ENCODE measurements around the gene PTPRD. TPM values are rescaled to one million over a fixed set of nuclear protein-coding genes. Genes with fewer than 3 reads are reported as not detected.

Gene PTPRD
- total RNA-seq, 2 donors from 2014 or later, result 97.4 to 101 TPM

DNA sequence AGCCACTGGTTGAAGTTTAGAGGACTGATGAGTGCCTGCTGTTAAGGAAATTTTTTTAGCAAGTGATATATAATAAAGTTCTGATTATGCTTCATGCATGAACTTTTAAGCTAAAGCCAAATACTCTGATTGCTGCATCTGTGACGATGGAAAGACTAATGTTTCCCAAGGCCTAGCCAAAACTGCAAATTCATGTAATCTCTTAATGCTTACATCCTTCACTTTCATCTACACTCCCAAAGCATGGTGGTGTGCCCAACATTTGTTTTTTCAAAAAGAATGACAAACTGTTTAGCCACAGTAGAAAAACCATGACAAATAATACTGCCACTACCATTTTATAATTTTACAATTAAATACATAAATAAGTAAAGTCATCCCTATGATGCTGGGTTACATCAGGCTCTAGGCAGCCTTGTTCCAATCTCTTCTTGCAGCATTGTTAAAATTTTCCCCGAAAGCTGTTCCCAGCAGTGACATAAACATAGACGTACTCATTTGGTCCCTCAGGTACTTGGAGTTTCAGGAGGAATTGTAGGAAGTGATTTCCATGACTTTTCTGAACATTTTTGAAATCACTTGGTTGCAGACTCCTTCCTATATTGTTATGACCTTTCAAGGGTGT is 2187.9 kb downstream of the PTPRD start:
- no peak overlapping the region for H3K27ac Mint-ChIP-seq
- H3K27me3 ChIP-seq (ENCODE audit: control insufficient read depth, insufficient read depth, low read length, poor library complexity, severe bottlenecking), result no peaks in the 10 kb centered on the region
- no peak overlapping the region for H3K4me3 ChIP-seq (ENCODE audit: low read length)

DNA sequence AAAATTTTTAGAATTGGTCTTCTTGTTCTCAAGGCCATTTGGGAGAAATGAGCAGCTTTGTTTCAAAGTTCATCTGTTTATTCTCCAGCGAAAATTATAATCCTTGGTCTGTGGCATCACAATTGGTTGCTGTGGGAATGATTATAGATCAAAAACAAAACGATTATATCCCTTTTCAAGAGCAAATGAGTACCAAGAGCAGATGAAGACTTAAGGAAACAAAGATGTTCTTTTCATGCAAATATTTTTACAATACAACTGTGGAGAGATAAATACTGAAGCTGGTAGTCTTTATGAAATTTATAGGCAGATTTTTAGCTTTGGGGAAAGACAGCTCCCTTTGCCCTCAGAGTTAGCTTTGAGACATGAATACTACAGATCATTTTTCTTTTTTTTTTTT is 2192.4 kb downstream of the PTPRD start:
- no peaks in the 10 kb centered on the region for H3K36me3 ChIP-seq (ENCODE audit: control insufficient read depth, insufficient read depth, low read length)
- no peak for DNase-seq
- Mint-ChIP-seq H3K9me3 (no peaks in the 10 kb centered on the region), H3K4me1 (no peaks in the 10 kb centered on the region), H3K4me3 (no peak overlapping the region), H3K36me3 (ENCODE audit: low read depth) (no peaks in the 10 kb centered on the region), H3K27ac (no peak overlapping the region), H3K27me3 (ENCODE audit: insufficient read depth) (no peaks in the 10 kb centered on the region)
- no peaks in the 10 kb centered on the region for H3K9me3 ChIP-seq (ENCODE audit: control insufficient read depth, low read length)
- no peak overlapping the region for H3K4me3 ChIP-seq (ENCODE audit: low read length)
- WGBS, 2 experiments (ENCODE audit: insufficient coverage in 1 of 2, insufficient read length in 1 of 2), result 81% methylated on average over 2 of the region's 2 CpGs; no CpG with 5 or more reads in 1 of the 2 experiments
- TF ChIP-seq, protein P1, sequence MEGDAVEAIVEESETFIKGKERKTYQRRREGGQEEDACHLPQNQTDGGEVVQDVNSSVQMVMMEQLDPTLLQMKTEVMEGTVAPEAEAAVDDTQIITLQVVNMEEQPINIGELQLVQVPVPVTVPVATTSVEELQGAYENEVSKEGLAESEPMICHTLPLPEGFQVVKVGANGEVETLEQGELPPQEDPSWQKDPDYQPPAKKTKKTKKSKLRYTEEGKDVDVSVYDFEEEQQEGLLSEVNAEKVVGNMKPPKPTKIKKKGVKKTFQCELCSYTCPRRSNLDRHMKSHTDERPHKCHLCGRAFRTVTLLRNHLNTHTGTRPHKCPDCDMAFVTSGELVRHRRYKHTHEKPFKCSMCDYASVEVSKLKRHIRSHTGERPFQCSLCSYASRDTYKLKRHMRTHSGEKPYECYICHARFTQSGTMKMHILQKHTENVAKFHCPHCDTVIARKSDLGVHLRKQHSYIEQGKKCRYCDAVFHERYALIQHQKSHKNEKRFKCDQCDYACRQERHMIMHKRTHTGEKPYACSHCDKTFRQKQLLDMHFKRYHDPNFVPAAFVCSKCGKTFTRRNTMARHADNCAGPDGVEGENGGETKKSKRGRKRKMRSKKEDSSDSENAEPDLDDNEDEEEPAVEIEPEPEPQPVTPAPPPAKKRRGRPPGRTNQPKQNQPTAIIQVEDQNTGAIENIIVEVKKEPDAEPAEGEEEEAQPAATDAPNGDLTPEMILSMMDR (conservative IDR thresholded peaks at IDR 0.05), result no peak
- peaks cover 26% of the 10 kb centered on the region for H3K27me3 ChIP-seq (ENCODE audit: control insufficient read depth, insufficient read depth, low read length, poor library complexity, severe bottlenecking)
- no peak overlapping the region for H3K9ac ChIP-seq (ENCODE audit: extremely low read depth, low read length, poor library complexity, severe bottlenecking)
- H3K4me1 ChIP-seq (ENCODE audit: control insufficient read depth, insufficient read depth, low read length), result no peaks in the 10 kb centered on the region
- H3K27ac ChIP-seq (ENCODE audit: low read depth, low read length), result no peak overlapping the region

More for the DNA sequence above, 2187.9 kb downstream of the PTPRD start:
- no peak overlapping the region for H3K4me3 Mint-ChIP-seq
- Histone ChIP-seq H3K9me3 (ENCODE audit: control insufficient read depth, low read length) (no peaks in the 10 kb centered on the region), H3K36me3 (ENCODE audit: control insufficient read depth, insufficient read depth, low read length) (no peaks in the 10 kb centered on the region), H3K9ac (ENCODE audit: extremely low read depth, low read length, poor library complexity, severe bottlenecking) (no peak overlapping the region), H3K27ac (ENCODE audit: low read depth, low read length) (no peak overlapping the region), H3K4me1 (ENCODE audit: control insufficient read depth, insufficient read depth, low read length) (no peaks in the 10 kb centered on the region)
- H3K4me1 Mint-ChIP-seq, result no peaks in the 10 kb centered on the region
- 97 to 100% methylated on average over 2 to 3 of the region's 3 CpGs for WGBS, 2 experiments (ENCODE audit: insufficient coverage in 1 of 2, insufficient read length in 1 of 2)
- H3K36me3 Mint-ChIP-seq (ENCODE audit: low read depth), result no peaks in the 10 kb centered on the region
- H3K9me3 Mint-ChIP-seq, result no peaks in the 10 kb centered on the region
- TF ChIP-seq, protein P1 (conservative IDR thresholded peaks at IDR 0.05), result no peak
- no peaks in the 10 kb centered on the region for H3K27me3 Mint-ChIP-seq (ENCODE audit: insufficient read depth)
- no peak for DNase-seq

DNA sequence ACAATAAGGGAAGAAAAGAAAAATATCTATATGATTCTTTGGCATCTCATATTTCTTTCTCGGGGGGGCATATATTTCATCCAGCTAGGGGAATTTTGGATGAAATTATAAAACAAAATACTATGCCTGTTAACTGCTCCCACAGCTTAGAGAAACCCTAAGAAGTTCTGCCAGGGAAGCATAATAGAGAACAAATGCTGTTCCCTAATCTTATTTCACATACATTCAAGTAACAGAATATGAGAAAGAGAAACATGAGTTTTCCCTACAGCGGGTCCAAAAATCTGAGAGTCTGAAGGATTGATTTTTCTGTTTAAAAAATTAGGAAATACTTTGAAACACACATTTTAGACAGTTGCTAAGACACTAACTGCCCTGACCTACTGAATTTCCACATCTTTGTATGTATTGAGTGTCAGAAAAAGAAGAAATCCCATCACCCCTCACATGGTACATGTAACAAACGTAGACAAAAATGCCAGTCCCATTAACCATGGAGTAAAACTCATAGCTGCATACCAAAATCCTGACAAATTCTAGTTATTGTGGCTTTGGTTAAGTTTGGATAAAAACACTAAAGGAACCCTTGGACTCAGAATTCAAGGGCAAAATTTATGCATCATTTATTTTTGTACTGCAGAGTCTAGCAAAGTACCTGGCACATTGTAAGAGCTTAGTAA is 2193.1 kb downstream of the PTPRD start:
- Mint-ChIP-seq H3K27ac (no peak overlapping the region), H3K9me3 (no peaks in the 10 kb centered on the region), H3K4me3 (no peak overlapping the region), H3K4me1 (no peaks in the 10 kb centered on the region), H3K27me3 (ENCODE audit: insufficient read depth) (no peaks in the 10 kb centered on the region), H3K36me3 (ENCODE audit: low read depth) (no peaks in the 10 kb centered on the region)
- no peaks in the 10 kb centered on the region for H3K9me3 ChIP-seq (ENCODE audit: control insufficient read depth, low read length)
- 88% methylated on average over 3 of the region's 3 CpGs; no CpG with 5 or more reads in 1 of the 2 experiments for WGBS, 2 experiments (ENCODE audit: insufficient coverage in 1 of 2, insufficient read length in 1 of 2)
- no peak overlapping the region for H3K9ac ChIP-seq (ENCODE audit: extremely low read depth, low read length, poor library complexity, severe bottlenecking)
- H3K4me3 ChIP-seq (ENCODE audit: low read length), result no peak overlapping the region
- TF ChIP-seq, protein P1 (conservative IDR thresholded peaks at IDR 0.05), result no peak
- H3K36me3 ChIP-seq (ENCODE audit: control insufficient read depth, insufficient read depth, low read length), result no peaks in the 10 kb centered on the region
- no peak for DNase-seq
- no peaks in the 10 kb centered on the region for H3K4me1 ChIP-seq (ENCODE audit: control insufficient read depth, insufficient read depth, low read length)
- H3K27me3 ChIP-seq (ENCODE audit: control insufficient read depth, insufficient read depth, low read length, poor library complexity, severe bottlenecking), result peaks cover 26% of the 10 kb centered on the region
- H3K27ac ChIP-seq (ENCODE audit: low read depth, low read length), result no peak overlapping the region

Data from endodermal cell (in vitro differentiated cells).